MCF 10A (cell line): Measurements from ENCODE around the gene MYMK. TPM values are rescaled to one million over a fixed set of nuclear protein-coding genes. Genes with fewer than 3 reads are reported as not detected.

Experiments used
- BruUV-seq: library from RNA; stranded (reverse); fragments of 400-500 nt; replicated peaks from 2 replicates; lab custom pipeline; 2021; lab: Mats Ljungman, UMichigan
- CTCF ChIA-PET: fragments of 300-600 bp; sonication (Branson Sonifier 250); formaldehyde crosslinking; extraction: SDS; loops from one replicate; lab custom pipeline; 2021; ENCODE audit warnings: antibody characterized with exemption, inconsistent platforms; lab: Yijun Ruan, JAX
- POLR2A ChIA-PET: fragments of 300-600, 350-650 bp; sonication (Branson Sonifier 250); formaldehyde crosslinking; extraction: SDS; loops from one replicate; lab custom pipeline; 2020; ENCODE audit warnings: antibody characterized with exemption, inconsistent platforms; lab: Yijun Ruan, JAX
- DNase-seq: peaks from one replicate; pipeline ENCODE4 v3.0.0-alpha.2; 2018; ENCODE audit not compliant: unreplicated experiment
- H3K27ac Mint-ChIP-seq: one replicate; pipeline ENCODE4 v1.8.0; 2022; ENCODE audit warnings: mild to moderate bottlenecking, low read depth, mixed read lengths; ENCODE audit not compliant: unreplicated experiment
- H3K27me3 Mint-ChIP-seq: one replicate; pipeline ENCODE4 v1.8.0; 2022; ENCODE audit warnings: mixed read lengths; ENCODE audit not compliant: insufficient read depth, unreplicated experiment
- H3K36me3 Mint-ChIP-seq: one replicate; pipeline ENCODE4 v1.8.0; 2022; ENCODE audit warnings: mild to moderate bottlenecking, moderate library complexity, mixed read lengths; ENCODE audit not compliant: insufficient read depth, unreplicated experiment
- H3K4me1 Mint-ChIP-seq: one replicate; pipeline ENCODE4 v1.8.0; 2022; ENCODE audit warnings: mixed read lengths; ENCODE audit not compliant: insufficient read depth, unreplicated experiment
- H3K4me3 Mint-ChIP-seq: one replicate; pipeline ENCODE4 v1.8.0; 2022; ENCODE audit warnings: mild to moderate bottlenecking, moderate library complexity, mixed read lengths; ENCODE audit not compliant: unreplicated experiment
- H3K9me3 Mint-ChIP-seq: one replicate; pipeline ENCODE4 v1.8.0; 2022; ENCODE audit warnings: mixed read lengths; ENCODE audit not compliant: unreplicated experiment
- CTCF ChIP-seq: fragments of 200-600 bp; IDR thresholded peaks from one replicate; pipeline ENCODE4 v1.8.0; 2022; ENCODE audit warnings: antibody characterized with exemption, mild to moderate bottlenecking; ENCODE audit not compliant: unreplicated experiment
- intact Hi-C: fragments of 100-400 bp; cut with micrococcal nuclease; formaldehyde crosslinking; loops from 2 replicates; pipeline ENCODE4 v1.14.1; 2022
- total RNA-seq: library from RNA; stranded (reverse); gene quantifications from 2 replicates; pipeline ENCODE4 v1.2.3, GENCODE V29; 2022

Gene MYMK
- total RNA-seq, 1 experiment from 2014 or later: not detected

DNA sequence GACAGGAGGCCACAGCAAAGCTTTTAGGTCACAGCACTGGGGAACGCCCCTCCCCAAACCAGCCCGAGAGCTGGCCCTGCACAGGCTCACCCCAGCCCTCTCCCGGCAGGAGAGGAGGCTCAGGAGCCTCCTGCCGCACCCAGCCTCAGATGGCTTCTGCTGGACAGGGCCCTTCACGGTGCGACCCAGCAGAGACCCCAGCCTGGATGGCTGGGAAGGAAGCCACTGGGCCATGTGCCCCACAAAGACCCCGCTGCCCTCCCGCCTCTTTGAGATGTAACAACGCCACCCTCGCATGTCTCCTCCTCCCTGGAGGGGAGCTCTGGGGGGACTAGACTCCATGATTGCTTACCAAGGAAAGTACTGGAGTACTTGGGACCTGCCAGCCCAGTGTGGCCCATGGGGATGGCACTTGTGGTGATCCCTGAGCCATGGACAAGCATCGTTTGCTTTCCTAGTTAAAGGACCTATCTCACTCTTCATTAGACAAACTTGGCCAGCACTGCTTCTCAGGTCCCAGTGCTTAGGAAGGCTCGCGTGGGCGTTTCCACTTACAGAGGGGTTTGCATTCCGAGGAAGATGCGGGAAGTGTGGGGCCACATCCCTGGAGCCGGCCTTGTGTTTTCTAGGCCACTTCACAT lies 9.0 kb downstream of the MYMK start:
- ChIA-PET CTCF (no interaction called here), POLR2A (no interaction called here)
- H3K27me3 Mint-ChIP-seq: peaks cover 14% of the 10 kb centered on the region
- H3K36me3 Mint-ChIP-seq: no peaks in the 10 kb centered on the region
- no TSS peak for BruUV-seq
- DNase-seq: no peak
- no peak overlapping the region for H3K27ac Mint-ChIP-seq
- no peak for TF ChIP-seq CTCF
- intact Hi-C loops: no loop called here
- H3K4me1 Mint-ChIP-seq: no peaks in the 10 kb centered on the region
- no peaks in the 10 kb centered on the region for H3K9me3 Mint-ChIP-seq
- no peak overlapping the region for H3K4me3 Mint-ChIP-seq

DNA sequence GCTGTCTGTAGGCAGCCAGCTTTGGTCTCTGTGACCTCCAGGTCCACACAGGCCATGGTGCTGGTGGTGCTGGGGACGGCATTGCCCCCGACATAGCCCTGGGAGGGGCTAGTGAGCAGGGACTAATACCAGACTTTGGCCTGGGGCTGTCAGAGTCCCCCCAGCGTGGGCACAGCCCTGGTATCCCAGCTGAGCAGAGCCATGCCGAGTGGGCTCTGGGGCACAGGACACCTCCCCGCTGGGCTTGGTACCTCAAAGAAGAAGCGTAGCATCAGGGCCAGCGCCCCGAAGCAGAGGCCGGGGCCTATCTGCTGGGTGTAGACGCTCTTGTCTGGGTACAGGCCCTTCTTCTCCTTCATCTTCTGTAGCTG lies 9.5 kb downstream of the MYMK start:
- Mint-ChIP-seq H3K27me3 (peaks cover 14% of the 10 kb centered on the region), H3K27ac (no peak overlapping the region), H3K4me3 (no peak overlapping the region), H3K36me3 (no peaks in the 10 kb centered on the region), H3K4me1 (no peaks in the 10 kb centered on the region), H3K9me3 (no peaks in the 10 kb centered on the region)
- no peak for TF ChIP-seq CTCF
- no peak for DNase-seq
- BruUV-seq: no TSS peak
- ChIA-PET POLR2A (no interaction called here), CTCF (no interaction called here)
- intact Hi-C loops: no loop called here

GRCh38 chr9:133514460-133515239 lies 10.1 kb downstream of the MYMK start:
- Mint-ChIP-seq H3K27me3 (peaks cover 14% of the 10 kb centered on the region), H3K9me3 (no peaks in the 10 kb centered on the region), H3K36me3 (no peaks in the 10 kb centered on the region), H3K27ac (no peak overlapping the region), H3K4me1 (peaks cover under 1% of the 10 kb centered on the region), H3K4me3 (no peak overlapping the region)
- CTCF ChIA-PET: interaction anchor here (0.6 kb wide), 1 partner anchor 266 kb away, joined by 3 read pairs; no protein-coding TSS in a partner anchor
- BruUV-seq: no TSS peak
- intact Hi-C loops: no loop called here
- DNase-seq: no peak
- no peak for TF ChIP-seq CTCF
- POLR2A ChIA-PET: no interaction called here

- Mint-ChIP-seq H3K4me3 (no peak overlapping the region), H3K27me3 (peaks cover 10% of the 10 kb centered on the region), H3K4me1 (peaks cover 7% of the 10 kb centered on the region), H3K9me3 (no peaks in the 10 kb centered on the region), H3K36me3 (no peaks in the 10 kb centered on the region), H3K27ac (no peak overlapping the region)
- no peak for TF ChIP-seq CTCF
- ChIA-PET POLR2A (no interaction called here), CTCF (no interaction called here)
- BruUV-seq: no TSS peak
- no peak for DNase-seq
- intact Hi-C loops: no loop called here
Observed at GRCh38 chr9:133513214-133514100, 11.3 kb downstream of the MYMK start.
